Hindlimb muscle (tissue), 1 donor: ENCODE measurements around the gene VWA5B1. TPM values are rescaled to one million over a fixed set of nuclear protein-coding genes. Genes with fewer than 3 reads are reported as not detected.
"Not testable (repeated sequence)": the region's sequence is repeated elsewhere in the genome, so short reads cannot be mapped to it uniquely, and the experiment has no call there.

Source experiments
- DNase-seq: peaks from one replicate; pipeline ENCODE4 v3.0.0-alpha.2; 2013
- polyA plus RNA-seq: library from polyadenylated mRNA; unstranded; fragments of 120-200 nt; gene quantifications from one replicate; pipeline ENCODE4 v1.2.1, GENCODE V29; 2013; ENCODE audit not compliant: insufficient read length

The VWA5B1 gene
- polyA plus RNA-seq, 1 donor: 0.15 TPM

GRCh38 chr1:20279509-20279908 lies 11.2 kb upstream of the VWA5B1 start:
- DNase-seq: no peak

GRCh38 chr1:20280341-20280740 lies 10.3 kb upstream of the VWA5B1 start:
- no peak for DNase-seq

GRCh38 chr1:20280906-20281305 lies 9.8 kb upstream of the VWA5B1 start:
- DNase-seq: no peak

- DNase-seq: no peak
Observed at GRCh38 chr1:20281801-20282200, 8.9 kb upstream of the VWA5B1 start.

- DNase-seq: no peak
Observed at GRCh38 chr1:20282533-20282932, 8.1 kb upstream of the VWA5B1 start.

- no peak for DNase-seq
Observed at GRCh38 chr1:20284046-20284445, 6.6 kb upstream of the VWA5B1 start.

GRCh38 chr1:20284625-20285024 lies 6.0 kb upstream of the VWA5B1 start:
- no peak for DNase-seq

GRCh38 chr1:20285510-20285909 lies 5.2 kb upstream of the VWA5B1 start:
- DNase-seq: no peak

GRCh38 chr1:20287696-20288095 lies 3.0 kb upstream of the VWA5B1 start:
- DNase-seq: not testable (repeated sequence)

GRCh38 chr1:20291645-20292084 lies 990 bp downstream of the VWA5B1 start:
- no peak for DNase-seq

GRCh38 chr1:20298626-20299025 lies 8.0 kb downstream of the VWA5B1 start:
- no peak for DNase-seq

- DNase-seq: no peak
Observed at GRCh38 chr1:20301463-20302107, 10.9 kb downstream of the VWA5B1 start.

GRCh38 chr1:20302108-20302471 lies 11.4 kb downstream of the VWA5B1 start:
- DNase-seq: no peak

- DNase-seq: no peak
Observed at GRCh38 chr1:20307026-20307425, 16.4 kb downstream of the VWA5B1 start.

GRCh38 chr1:20308569-20308968 lies 17.9 kb downstream of the VWA5B1 start:
- DNase-seq: no peak

GRCh38 chr1:20311289-20311688 lies 20.6 kb downstream of the VWA5B1 start:
- no peak for DNase-seq

- DNase-seq: no peak
Observed at GRCh38 chr1:20312310-20312709, 21.6 kb downstream of the VWA5B1 start.

GRCh38 chr1:20312818-20313217 lies 22.1 kb downstream of the VWA5B1 start:
- no peak for DNase-seq

- no peak for DNase-seq
Observed at GRCh38 chr1:20317471-20317870, 26.8 kb downstream of the VWA5B1 start.

GRCh38 chr1:20318521-20318920 lies 27.8 kb downstream of the VWA5B1 start:
- DNase-seq: no peak

GRCh38 chr1:20318971-20319370 lies 28.3 kb downstream of the VWA5B1 start:
- no peak for DNase-seq

GRCh38 chr1:20319456-20320220 lies 29.0 kb downstream of the VWA5B1 start:
- no peak for DNase-seq

GRCh38 chr1:20320704-20321103 lies 30.0 kb downstream of the VWA5B1 start:
- DNase-seq: no peak

GRCh38 chr1:20321573-20321972 lies 30.9 kb downstream of the VWA5B1 start:
- no peak for DNase-seq
